Smooth muscle cell (in vitro differentiated cells): ENCODE measurements around the gene ARHGEF33. TPM values are rescaled to one million over a fixed set of nuclear protein-coding genes. Genes with fewer than 3 reads are reported as not detected.

Experiments used
- DNase-seq: peaks from one replicate; lab custom pipeline; 2025; ENCODE audit not compliant: unreplicated experiment; lab: John Stamatoyannopoulos, UW
- H2AFZ ChIP-seq: fragments of 200-600 bp; sonication (generic); 2 replicates; pipeline ENCODE4 v1.6.0; 2016; ENCODE audit warnings: antibody characterized with exemption, low read depth, mild to moderate bottlenecking
- H3F3A ChIP-seq: fragments of 200-600 bp; sonication (generic); 2 replicates; pipeline ENCODE4 v1.6.0; 2017; ENCODE audit warnings: antibody characterized with exemption, low read depth
- H3K27ac ChIP-seq: fragments of 200-600 bp; sonication (generic); 2 replicates; pipeline ENCODE4 v1.5.1; 2016; ENCODE audit warnings: low read depth, mild to moderate bottlenecking
- H3K27me3 ChIP-seq: fragments of 200-600 bp; sonication (generic); 2 replicates; pipeline ENCODE4 v1.6.1; 2016; ENCODE audit warnings: low read depth, mild to moderate bottlenecking
- H3K36me3 ChIP-seq: fragments of 200-600 bp; sonication (generic); 2 replicates; pipeline ENCODE4 v1.5.1; 2016; ENCODE audit warnings: low read depth
- H3K4me1 ChIP-seq: fragments of 200-600 bp; sonication (generic); 2 replicates; pipeline ENCODE4 v1.5.1; 2016; ENCODE audit warnings: low read depth
- H3K4me2 ChIP-seq: fragments of 200-600 bp; sonication (generic); 2 replicates; pipeline ENCODE4 v1.6.0; 2016; ENCODE audit warnings: mild to moderate bottlenecking
- H3K4me3 ChIP-seq: fragments of 200-600 bp; sonication (generic); 2 replicates; pipeline ENCODE4 v1.5.1; 2016; ENCODE audit warnings: mild to moderate bottlenecking
- H3K79me2 ChIP-seq: fragments of 200-600 bp; sonication (generic); 2 replicates; pipeline ENCODE4 v1.6.0; 2016; ENCODE audit warnings: low read depth, mild to moderate bottlenecking
- H3K9ac ChIP-seq: fragments of 200-600 bp; sonication (generic); 2 replicates; pipeline ENCODE4 v1.6.0; 2016; ENCODE audit warnings: low read depth
- H3K9me3 ChIP-seq: fragments of 200-600 bp; sonication (generic); replicated peaks from 2 replicates; pipeline ENCODE4 v1.5.1; 2016; ENCODE audit warnings: low read depth
- H4K20me1 ChIP-seq: fragments of 200-600 bp; sonication (generic); 2 replicates; pipeline ENCODE4 v1.6.0; 2016; ENCODE audit warnings: low read depth
- WGBS: methylation state at CpG from one replicate; pipeline ENCODE4 v1.1.7; 2016; ENCODE audit warnings: low lambda C conversion rate; 5-methylcytosine and 5-hydroxymethylcytosine counted together
- polyA plus RNA-seq: library from polyadenylated mRNA; unstranded; fragments of >200 nt; fragmentation: Nextera tagmentation; extraction: Ambion mirVana; gene quantifications from 2 replicates; pipeline ENCODE4 v1.2.1, GENCODE V29; 2016
- total RNA-seq: library from RNA; depleted of rRNA; stranded (reverse); fragments of >200 nt; gene quantifications from 2 replicates; pipeline ENCODE4 v1.2.3, GENCODE V29; 2014
- TF ChIP-seq, protein P1 (sequence below): fragments of 200-600 bp; sonication (generic); IDR thresholded peaks from 2 replicates; pipeline ENCODE4 v1.5.1; 2017; ENCODE audit warnings: borderline replicate concordance, mild to moderate bottlenecking, antibody characterized with exemption; ENCODE audit not compliant: insufficient read depth, poor library complexity, severe bottlenecking

Gene ARHGEF33
- total and polyA plus RNA-seq, 2 experiments from 2014 or later, result 0.40 to 1.4 TPM

DNA sequence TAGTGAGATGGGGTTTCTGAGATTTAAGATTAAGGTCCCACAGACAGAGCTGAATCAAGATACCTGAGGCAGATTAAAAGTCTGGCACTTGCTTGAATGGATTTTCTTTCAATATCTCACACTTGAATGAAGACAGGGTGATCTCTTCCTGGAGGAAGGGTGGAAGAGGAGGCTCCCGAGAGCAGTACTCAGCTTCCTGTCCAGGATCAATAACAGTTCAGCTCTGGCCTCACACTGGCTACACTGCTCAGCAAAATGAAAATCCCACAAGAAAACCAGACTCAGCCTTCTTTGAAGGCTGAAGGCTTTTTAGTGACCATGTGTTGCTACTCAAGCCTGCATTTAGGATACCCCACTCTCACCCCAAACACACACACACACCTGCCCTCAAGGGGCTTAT lies 11.1 kb downstream of the ARHGEF33 start:
- H3K4me1 ChIP-seq, result no peaks in the 10 kb centered on the region
- H3K4me2 ChIP-seq, result no peak overlapping the region
- H3K9me3 ChIP-seq, result no peaks in the 10 kb centered on the region
- DNase-seq, result no peak
- H3K27ac ChIP-seq, result no peak overlapping the region
- H3K27me3 ChIP-seq, result no peaks in the 10 kb centered on the region
- TF ChIP-seq, protein P1, sequence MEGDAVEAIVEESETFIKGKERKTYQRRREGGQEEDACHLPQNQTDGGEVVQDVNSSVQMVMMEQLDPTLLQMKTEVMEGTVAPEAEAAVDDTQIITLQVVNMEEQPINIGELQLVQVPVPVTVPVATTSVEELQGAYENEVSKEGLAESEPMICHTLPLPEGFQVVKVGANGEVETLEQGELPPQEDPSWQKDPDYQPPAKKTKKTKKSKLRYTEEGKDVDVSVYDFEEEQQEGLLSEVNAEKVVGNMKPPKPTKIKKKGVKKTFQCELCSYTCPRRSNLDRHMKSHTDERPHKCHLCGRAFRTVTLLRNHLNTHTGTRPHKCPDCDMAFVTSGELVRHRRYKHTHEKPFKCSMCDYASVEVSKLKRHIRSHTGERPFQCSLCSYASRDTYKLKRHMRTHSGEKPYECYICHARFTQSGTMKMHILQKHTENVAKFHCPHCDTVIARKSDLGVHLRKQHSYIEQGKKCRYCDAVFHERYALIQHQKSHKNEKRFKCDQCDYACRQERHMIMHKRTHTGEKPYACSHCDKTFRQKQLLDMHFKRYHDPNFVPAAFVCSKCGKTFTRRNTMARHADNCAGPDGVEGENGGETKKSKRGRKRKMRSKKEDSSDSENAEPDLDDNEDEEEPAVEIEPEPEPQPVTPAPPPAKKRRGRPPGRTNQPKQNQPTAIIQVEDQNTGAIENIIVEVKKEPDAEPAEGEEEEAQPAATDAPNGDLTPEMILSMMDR, result no peak
- H3K9ac ChIP-seq, result no peak overlapping the region
- 78% methylated on average over 1 of the region's 1 CpG for WGBS
- no peaks in the 10 kb centered on the region for H3F3A ChIP-seq
- H3K36me3 ChIP-seq, result no peaks in the 10 kb centered on the region
- H2AFZ ChIP-seq, result no peak overlapping the region
- no peak overlapping the region for H3K4me3 ChIP-seq
- H3K79me2 ChIP-seq, result no peaks in the 10 kb centered on the region
- no peaks in the 10 kb centered on the region for H4K20me1 ChIP-seq

DNA sequence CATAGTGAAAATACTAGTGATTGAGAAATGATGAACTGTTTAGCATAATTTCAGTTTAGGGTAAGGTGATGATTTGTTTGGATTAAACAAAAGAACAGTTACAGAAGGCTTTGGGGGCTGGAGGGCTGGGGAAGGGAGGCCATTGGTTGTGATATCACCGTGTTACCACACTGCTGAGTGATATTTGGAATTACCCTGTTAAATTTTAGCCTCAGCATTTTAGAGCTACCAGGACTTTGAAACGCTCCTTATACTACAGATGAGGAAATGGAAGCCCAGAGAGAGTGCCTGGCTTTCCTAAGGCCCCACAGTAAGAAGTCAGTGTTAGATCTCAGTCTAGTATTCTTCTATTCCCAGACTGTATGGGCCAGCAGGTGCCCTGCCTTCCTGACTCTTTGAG lies 15.6 kb downstream of the ARHGEF33 start:
- Histone ChIP-seq H3K4me3 (no peak overlapping the region), H3K9ac (no peak overlapping the region), H4K20me1 (no peaks in the 10 kb centered on the region), H3K79me2 (no peaks in the 10 kb centered on the region), H3K9me3 (no peaks in the 10 kb centered on the region), H3K36me3 (no peaks in the 10 kb centered on the region), H3K4me2 (no peak overlapping the region), H2AFZ (no peak overlapping the region), H3K27ac (no peak overlapping the region), H3K27me3 (no peaks in the 10 kb centered on the region), H3F3A (no peaks in the 10 kb centered on the region), H3K4me1 (no peaks in the 10 kb centered on the region)
- WGBS, result 80% methylated on average over 2 of the region's 2 CpGs
- no peak for DNase-seq
- TF ChIP-seq, protein P1, result no peak

DNA sequence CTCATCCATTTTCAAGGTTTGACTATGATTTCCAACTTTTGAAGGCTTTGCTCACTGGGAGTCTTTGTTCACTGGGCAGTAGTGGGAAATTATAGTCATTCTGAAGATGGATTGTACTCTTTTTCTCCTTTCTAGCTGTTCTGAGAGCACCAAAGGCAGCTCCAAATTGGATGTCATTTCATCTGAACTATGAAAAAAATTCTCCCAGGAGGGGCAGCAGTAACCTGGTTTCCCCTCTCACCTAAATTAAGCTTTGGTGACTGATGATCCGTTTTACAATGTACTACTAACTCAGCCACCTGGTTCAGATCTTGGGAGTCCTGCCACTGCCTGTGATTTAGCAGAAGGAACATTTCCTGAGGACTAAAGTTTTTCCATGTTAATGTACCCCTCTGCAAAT lies 17.6 kb downstream of the ARHGEF33 start:
- Histone ChIP-seq H4K20me1 (no peaks in the 10 kb centered on the region), H3K4me2 (no peak overlapping the region), H3K36me3 (no peaks in the 10 kb centered on the region), H3K9ac (no peak overlapping the region), H3K9me3 (no peaks in the 10 kb centered on the region), H3K4me3 (no peak overlapping the region), H2AFZ (no peak overlapping the region), H3K79me2 (no peaks in the 10 kb centered on the region), H3K27ac (no peak overlapping the region), H3K4me1 (no peaks in the 10 kb centered on the region), H3F3A (no peaks in the 10 kb centered on the region), H3K27me3 (no peaks in the 10 kb centered on the region)
- TF ChIP-seq, protein P1, result no peak
- no peak for DNase-seq
- WGBS, result 91% methylated on average over 1 of the region's 1 CpG

DNA sequence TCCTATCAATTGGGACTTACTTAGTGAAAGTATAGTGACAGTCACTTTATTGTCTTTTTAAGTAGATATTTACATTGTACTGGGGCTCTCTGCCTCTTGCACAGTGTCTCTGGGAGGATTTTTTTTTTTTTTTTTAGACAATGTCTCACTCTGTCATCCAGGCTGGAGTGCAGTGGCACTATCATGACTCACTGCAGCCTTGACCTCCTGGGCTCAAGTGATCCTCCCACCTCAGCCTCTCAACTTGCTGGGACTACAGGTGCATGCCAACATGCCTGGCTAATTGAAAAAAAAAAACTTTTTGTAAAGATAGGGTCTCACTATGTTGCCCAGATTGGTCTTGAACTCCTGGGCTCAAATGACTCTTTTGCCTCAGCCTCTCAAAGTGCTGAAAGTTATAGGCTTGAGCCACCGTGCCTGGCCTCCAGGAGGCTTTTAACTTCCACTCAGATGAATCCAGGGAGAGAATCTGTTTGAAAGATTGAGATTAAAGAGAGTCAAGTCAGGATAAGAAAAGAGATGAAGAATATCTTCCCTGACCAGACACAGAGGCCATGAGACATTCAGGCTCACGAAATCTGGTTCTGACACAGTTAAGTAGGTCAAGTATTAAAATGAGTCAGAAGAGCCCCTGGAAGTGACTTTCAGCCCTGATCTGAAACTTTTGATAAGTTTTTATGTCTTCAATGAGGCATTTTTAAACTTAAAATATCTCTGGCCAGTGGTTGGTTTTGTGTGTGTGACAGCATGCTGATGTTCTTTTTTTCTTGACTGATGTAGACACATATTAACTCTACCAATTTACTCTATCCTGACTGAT lies 18.3 kb downstream of the ARHGEF33 start:
- Histone ChIP-seq H2AFZ (no peak overlapping the region), H3K27me3 (no peaks in the 10 kb centered on the region), H3K4me1 (no peaks in the 10 kb centered on the region), H3K4me2 (peak overlapping the region; percentile 6), H3K27ac (peak overlapping the region; percentile 39), H3K36me3 (no peaks in the 10 kb centered on the region), H4K20me1 (no peaks in the 10 kb centered on the region), H3F3A (no peaks in the 10 kb centered on the region), H3K9me3 (no peaks in the 10 kb centered on the region), H3K4me3 (no peak overlapping the region), H3K9ac (no peak overlapping the region), H3K79me2 (no peaks in the 10 kb centered on the region)
- no peak for DNase-seq
- TF ChIP-seq, protein P1, result no peak
- 40% methylated on average over 2 of the region's 2 CpGs for WGBS
